K562 (cell line): ENCODE results near the gene CNNM4. TPM values are rescaled to one million over a fixed set of nuclear protein-coding genes. Genes with fewer than 3 reads are reported as not detected.

Experiments
- CLOCK ChIP-seq: fragments of 250-450 bp; sonication (Bioruptor Pico); IDR thresholded peaks from 2 replicates; pipeline ENCODE4 v1.4.0; 2020; ENCODE audit warnings: mild to moderate bottlenecking, moderate library complexity, borderline replicate concordance
- CTBP1 ChIP-seq: fragments of 450-650 bp; IDR thresholded peaks from 2 replicates; pipeline ENCODE4 v1.6.1; 2016; ENCODE audit warnings: borderline replicate concordance
- DDX20 ChIP-seq: fragments of 450-650 bp; IDR thresholded peaks from 2 replicates; pipeline ENCODE4 v1.6.1; 2016; ENCODE audit warnings: missing genetic modification characterization, low read depth, mild to moderate bottlenecking, missing compliant biosample characterization, moderate library complexity
- E4F1 ChIP-seq: fragments of 250-450 bp; sonication (Bioruptor Pico); IDR thresholded peaks from 2 replicates; pipeline ENCODE4 v1.5.0; 2021; ENCODE audit warnings: mild to moderate bottlenecking, borderline replicate concordance
- HMGN3 ChIP-seq: IDR thresholded peaks from 2 replicates; pipeline ENCODE4 v1.6.1; 2011; ENCODE audit warnings: borderline replicate concordance, low read depth, mild to moderate bottlenecking, mixed read lengths, low read length; ENCODE audit not compliant: insufficient read length; ENCODE audit errors: extremely low read depth
- MAX ChIP-seq: sonication (generic); formaldehyde crosslinking; IDR thresholded peaks from 2 replicates; pipeline ENCODE4 v1.9.0; 2022; ENCODE audit warnings: mild to moderate bottlenecking, missing genetic modification reagents
- NFRKB ChIP-seq: fragments of 450-650 bp; IDR thresholded peaks from 2 replicates; pipeline ENCODE4 v1.6.1; 2016; ENCODE audit warnings: low read depth
- POLR2AphosphoS5 ChIP-seq: IDR thresholded peaks from 2 replicates; pipeline ENCODE4 v1.6.1; 2011; ENCODE audit warnings: mild to moderate bottlenecking, low read depth, low read length, moderate library complexity; ENCODE audit not compliant: control insufficient read depth, insufficient read depth
- PYGO2 ChIP-seq: fragments of 450-650 bp; IDR thresholded peaks from 2 replicates; pipeline ENCODE4 v1.6.1; 2016; ENCODE audit warnings: mild to moderate bottlenecking, missing genetic modification characterization, moderate library complexity, missing compliant biosample characterization
- SMARCE1 ChIP-seq: fragments of 450-650 bp; IDR thresholded peaks from 2 replicates; pipeline ENCODE4 v1.7.1; 2016; ENCODE audit warnings: mild to moderate bottlenecking
- SMC3 ChIP-seq: conservative IDR thresholded peaks from 2 replicates; pipeline ENCODE4 v1.6.1; 2011; ENCODE audit warnings: low read depth, low read length, improper control_type of control experiment; ENCODE audit not compliant: insufficient read depth
- ZFX ChIP-seq: sonication (generic); formaldehyde crosslinking; IDR thresholded peaks from 2 replicates; pipeline ENCODE4 v1.8.0; 2022; ENCODE audit warnings: mild to moderate bottlenecking, missing genetic modification reagents, moderate library complexity
- ZNF324 ChIP-seq: fragments of 250-450 bp; sonication (Bioruptor Pico); IDR thresholded peaks from 2 replicates; pipeline ENCODE4 v1.4.0; 2020; ENCODE audit warnings: mild to moderate bottlenecking
- ZNF551 ChIP-seq: fragments of 250-450 bp; sonication (Bioruptor Pico); IDR thresholded peaks from 2 replicates; pipeline ENCODE4 v1.5.0; 2021; ENCODE audit warnings: mild to moderate bottlenecking, moderate library complexity
- ZSCAN29 ChIP-seq: fragments of 450-650 bp; IDR thresholded peaks from 2 replicates; pipeline ENCODE4 v1.6.1; 2017
- polyA plus RNA-seq, 8 experiments: library from polyadenylated mRNA; depleted of rRNA in 4 of 8; stranded (reverse) in 5 of 8; unstranded in 3 of 8; fragments of >200 nt; fragmentation: Nextera tagmentation in 2 of 8; fragmentation: Illumina TruSeq in 1 of 8; extraction: Ambion mirVana in 2 of 8; extraction: Trizol in 1 of 8; gene quantifications; 2 replicates each; pipeline versions ENCODE4 v1.2.1 to v1.2.3, GENCODE V29; 2011 to 2014; ENCODE audit warnings: inconsistent platforms in 1 of 8, missing spikeins in 1 of 8
- total RNA-seq, 7 experiments: library from RNA; depleted of rRNA in 6 of 7; stranded (reverse); fragments of >200 nt in 6 of 7; fragmentation: Illumina TruSeq in 2 of 7; extraction: Trizol in 2 of 7; gene quantifications; 2 replicates each; pipeline versions ENCODE4 v1.2.1 to v1.2.3, GENCODE V29; 2011 to 2021; ENCODE audit warnings: low replicate concordance in 1 of 7
- TF ChIP-seq, protein P1 (sequence below), 2 experiments: fragments of 200-800 bp in 1 of 2; sonication (Bioruptor generic) in 1 of 2; sonication (generic) in 1 of 2; formaldehyde crosslinking in 1 of 2; IDR thresholded peaks in 1 of 2; conservative IDR thresholded peaks in 1 of 2; 2 replicates each; pipeline versions ENCODE4 v1.5.0 to v1.6.1; 2016 to 2020; ENCODE audit warnings: missing compliant biosample characterization in 1 of 2, missing genetic modification characterization in 1 of 2, missing genetic modification reagents in 1 of 2
- TF ChIP-seq, protein P2 (sequence below): sonication (generic); formaldehyde crosslinking; IDR thresholded peaks from 2 replicates; pipeline ENCODE4 v1.8.0; 2022; ENCODE audit warnings: mild to moderate bottlenecking, missing genetic modification reagents

The CNNM4 gene
- total and polyA plus RNA-seq, 9 of the 15 experiments (the other 6 are each of a cell fraction or from before 2014, with no cell fraction given) = 0.96 to 6.3 (median 2.8) TPM

DNA sequence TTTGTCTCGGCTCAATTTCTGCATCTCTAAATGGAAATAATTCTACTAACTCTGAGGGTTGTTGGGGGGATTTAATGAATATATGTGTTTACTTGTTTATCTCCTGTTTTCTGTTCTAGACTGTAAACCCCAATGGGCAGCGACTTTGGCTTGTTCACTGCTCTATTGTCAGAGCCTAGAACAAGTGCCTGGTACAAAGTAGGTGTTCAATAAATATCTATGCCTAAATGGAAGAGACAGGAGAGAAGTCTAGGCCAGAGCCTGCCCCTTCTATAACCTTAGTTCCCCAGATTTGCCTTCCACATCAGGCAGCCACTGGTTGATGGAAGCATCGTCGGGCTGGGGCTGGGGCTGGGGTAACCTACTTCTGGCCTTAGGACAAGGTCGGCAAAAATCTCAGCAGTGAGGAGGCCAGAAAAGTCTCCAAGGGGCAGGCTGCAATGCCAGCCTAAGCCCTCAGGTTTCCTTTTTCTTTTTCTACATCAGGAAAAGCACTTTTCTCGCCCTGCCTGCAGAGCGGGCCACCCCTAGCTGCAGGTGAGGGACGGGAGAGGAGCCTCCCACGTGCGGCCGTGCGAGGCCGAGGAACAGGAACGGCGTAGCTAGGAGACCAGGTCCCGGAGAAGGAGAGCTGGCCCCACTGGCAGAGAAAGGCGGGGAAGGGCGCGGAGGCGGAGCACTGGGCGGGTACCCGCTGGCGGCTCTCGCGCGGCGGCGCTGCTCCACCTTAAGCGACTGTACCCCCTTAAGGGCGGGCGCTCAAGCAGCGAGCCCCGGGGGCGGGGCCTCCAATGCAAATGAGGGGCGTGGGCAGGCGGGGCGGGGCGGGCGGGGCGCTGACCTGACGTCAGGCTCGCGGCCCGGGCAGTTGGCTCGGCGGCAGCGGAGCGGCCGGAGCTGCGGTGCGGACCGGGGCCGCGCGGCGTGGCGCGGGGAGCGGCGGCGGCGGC, at the start of gene CNNM4 (continued):
- TF ChIP-seq DDX20 = no peak
- no peak for TF ChIP-seq ZNF324 (CRISPR knock-in tag)
- TF ChIP-seq ZNF551 (CRISPR knock-in tag) = no peak
- no peak for TF ChIP-seq SMARCE1
- TF ChIP-seq ZFX (CRISPR knock-in tag) = peak; percentile 27; the same call in 1 of the 2 replicates
- TF ChIP-seq, protein P1, sequence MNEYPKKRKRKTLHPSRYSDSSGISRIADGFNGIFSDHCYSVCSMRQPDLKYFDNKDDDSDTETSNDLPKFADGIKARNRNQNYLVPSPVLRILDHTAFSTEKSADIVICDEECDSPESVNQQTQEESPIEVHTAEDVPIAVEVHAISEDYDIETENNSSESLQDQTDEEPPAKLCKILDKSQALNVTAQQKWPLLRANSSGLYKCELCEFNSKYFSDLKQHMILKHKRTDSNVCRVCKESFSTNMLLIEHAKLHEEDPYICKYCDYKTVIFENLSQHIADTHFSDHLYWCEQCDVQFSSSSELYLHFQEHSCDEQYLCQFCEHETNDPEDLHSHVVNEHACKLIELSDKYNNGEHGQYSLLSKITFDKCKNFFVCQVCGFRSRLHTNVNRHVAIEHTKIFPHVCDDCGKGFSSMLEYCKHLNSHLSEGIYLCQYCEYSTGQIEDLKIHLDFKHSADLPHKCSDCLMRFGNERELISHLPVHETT (CRISPR knock-in tag; conservative IDR thresholded peaks at IDR 0.05 in 1 of 2, IDR thresholded peaks at IDR 0.05 in 1 of 2) = peak in 1 of 2 experiments; percentile 99; a peak in 2 of 4 replicates
- no peak for TF ChIP-seq CLOCK (CRISPR knock-in tag)
- TF ChIP-seq NFRKB = no peak
- peak; percentile 20 for TF ChIP-seq HMGN3
- peak; percentile 66 for TF ChIP-seq MAX (CRISPR knock-in tag)
- TF ChIP-seq, protein P2, sequence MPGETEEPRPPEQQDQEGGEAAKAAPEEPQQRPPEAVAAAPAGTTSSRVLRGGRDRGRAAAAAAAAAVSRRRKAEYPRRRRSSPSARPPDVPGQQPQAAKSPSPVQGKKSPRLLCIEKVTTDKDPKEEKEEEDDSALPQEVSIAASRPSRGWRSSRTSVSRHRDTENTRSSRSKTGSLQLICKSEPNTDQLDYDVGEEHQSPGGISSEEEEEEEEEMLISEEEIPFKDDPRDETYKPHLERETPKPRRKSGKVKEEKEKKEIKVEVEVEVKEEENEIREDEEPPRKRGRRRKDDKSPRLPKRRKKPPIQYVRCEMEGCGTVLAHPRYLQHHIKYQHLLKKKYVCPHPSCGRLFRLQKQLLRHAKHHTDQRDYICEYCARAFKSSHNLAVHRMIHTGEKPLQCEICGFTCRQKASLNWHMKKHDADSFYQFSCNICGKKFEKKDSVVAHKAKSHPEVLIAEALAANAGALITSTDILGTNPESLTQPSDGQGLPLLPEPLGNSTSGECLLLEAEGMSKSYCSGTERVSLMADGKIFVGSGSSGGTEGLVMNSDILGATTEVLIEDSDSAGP (CRISPR knock-in tag) = peak; percentile 78
- no peak for TF ChIP-seq E4F1
- TF ChIP-seq POLR2AphosphoS5 = no peak; the same call in 1 of the 2 replicates
- 0 out of 2 replicates have a peak, but pooled peaks have one; percentile 19 for TF ChIP-seq CTBP1
- no peak for TF ChIP-seq PYGO2 (tag)
- TF ChIP-seq ZSCAN29 = no peak
- TF ChIP-seq SMC3 = 0 out of 2 replicates have a peak, but pooled peaks have one; percentile 10
